Uterus (tissue), 4 donors: ENCODE results near the gene RPAP3. TPM values are rescaled to one million over a fixed set of nuclear protein-coding genes. Genes with fewer than 3 reads are reported as not detected.
A peak's percentile ranks its signal among the peaks of the same experiment; 100 is the strongest.

ENCODE experiments used
- DNase-seq, 2 donors: peaks; one replicate each; pipeline ENCODE4 v3.0.0-alpha.2; 2019 to 2020
- H3K27ac ChIP-seq, 2 donors: fragments of 200-600 bp; sonication (generic); 1 replicate in 1 of 2; 2 replicates in 1 of 2; pipeline ENCODE4 v1.5.1; 2016 to 2018
- H3K27me3 ChIP-seq, 2 donors: fragments of 200-600 bp; sonication (generic); one replicate each; pipeline ENCODE4 v1.5.1; 2018 to 2019; ENCODE audit warnings: control low read depth in 1 of 2
- H3K36me3 ChIP-seq, 2 donors: fragments of 200-600 bp; sonication (generic); one replicate each; pipeline ENCODE4 v1.5.1; 2019; ENCODE audit warnings: control low read depth in 1 of 2
- H3K4me1 ChIP-seq, 2 donors: fragments of 200-600 bp; sonication (generic); one replicate each; pipeline ENCODE4 v1.5.1; 2018 to 2019; ENCODE audit warnings: control low read depth in 1 of 2
- H3K4me3 ChIP-seq, 2 donors: fragments of 200-600 bp; sonication (generic); 1 replicate in 1 of 2; 2 replicates in 1 of 2; pipeline ENCODE4 v1.5.1; 2018 to 2019; ENCODE audit warnings: mild to moderate bottlenecking in 1 of 2
- H3K9me3 ChIP-seq, 2 donors: fragments of 200-600 bp; sonication (generic); one replicate each; pipeline ENCODE4 v1.5.1; 2019; ENCODE audit warnings: control low read depth in 1 of 2
- POLR2A ChIP-seq, 2 donors: fragments of 450-650 bp; IDR thresholded peaks; one replicate each; pipeline ENCODE4 v1.6.1; 2016; ENCODE audit warnings: antibody characterized with exemption in 2 of 2, mild to moderate bottlenecking in 1 of 2, moderate library complexity in 1 of 2
- intact Hi-C: fragments of 100-400 bp; cut with DNase I; formaldehyde crosslinking; loops from one replicate; pipeline ENCODE4 v1.15.1; 2023; ENCODE audit warnings: low total_unique reads
- total RNA-seq, 4 donors: library from RNA; depleted of rRNA in 3 of 4; stranded (reverse); fragments of >200 nt in 3 of 4; gene quantifications; one replicate each; pipeline versions ENCODE4 v1.1.0 to v1.2.4, GENCODE V29; 2014 to 2023
- TF ChIP-seq, protein P1 (sequence below), 4 experiments: fragments of 200-600 bp in 2 of 4; fragments of 450-650 bp in 2 of 4; sonication (generic) in 2 of 4; IDR thresholded peaks; one replicate each; pipeline ENCODE4 v1.5.1; 2016 to 2019; ENCODE audit warnings: antibody characterized with exemption in 4 of 4, mild to moderate bottlenecking in 2 of 4, moderate library complexity in 1 of 4
- donor health status: DM: yes; HTN: yes; CAD: no.

The RPAP3 gene
- total RNA-seq, 4 donors from 2014 or later: 16.8 to 33.6 (median 22.2) TPM

DNA sequence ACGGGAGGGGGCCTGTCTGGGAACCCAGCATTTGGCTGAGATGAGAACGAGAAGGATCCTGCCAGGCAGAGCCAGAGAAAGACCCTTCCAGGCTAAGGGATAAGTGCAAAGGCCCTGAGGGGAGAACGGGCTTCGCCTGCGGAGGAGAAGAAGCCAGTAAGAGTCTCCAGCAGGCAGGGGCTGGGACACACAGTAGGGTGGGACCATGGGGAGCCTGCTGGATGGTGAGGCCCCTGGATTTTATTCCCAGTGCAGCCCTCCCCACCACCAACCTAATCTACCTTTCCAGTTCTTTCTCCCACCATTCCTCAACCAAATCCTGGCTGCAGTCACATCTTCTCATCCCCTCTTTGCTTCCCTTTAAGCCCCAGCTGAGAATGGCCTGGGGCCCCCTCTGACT, 40.2 kb upstream of the RPAP3 start:
- H3K4me3 ChIP-seq: no peak overlapping the region
- H3K27ac ChIP-seq: no peak overlapping the region
- no peaks in the 10 kb centered on the region for H3K36me3 ChIP-seq
- DNase-seq: no peak
- H3K27me3 ChIP-seq: no peaks in the 10 kb centered on the region
- intact Hi-C loops: loop anchor here (10.0 kb wide), 1 partner anchor 89 kb away; no protein-coding TSS in a partner anchor
- TF ChIP-seq, protein P1, sequence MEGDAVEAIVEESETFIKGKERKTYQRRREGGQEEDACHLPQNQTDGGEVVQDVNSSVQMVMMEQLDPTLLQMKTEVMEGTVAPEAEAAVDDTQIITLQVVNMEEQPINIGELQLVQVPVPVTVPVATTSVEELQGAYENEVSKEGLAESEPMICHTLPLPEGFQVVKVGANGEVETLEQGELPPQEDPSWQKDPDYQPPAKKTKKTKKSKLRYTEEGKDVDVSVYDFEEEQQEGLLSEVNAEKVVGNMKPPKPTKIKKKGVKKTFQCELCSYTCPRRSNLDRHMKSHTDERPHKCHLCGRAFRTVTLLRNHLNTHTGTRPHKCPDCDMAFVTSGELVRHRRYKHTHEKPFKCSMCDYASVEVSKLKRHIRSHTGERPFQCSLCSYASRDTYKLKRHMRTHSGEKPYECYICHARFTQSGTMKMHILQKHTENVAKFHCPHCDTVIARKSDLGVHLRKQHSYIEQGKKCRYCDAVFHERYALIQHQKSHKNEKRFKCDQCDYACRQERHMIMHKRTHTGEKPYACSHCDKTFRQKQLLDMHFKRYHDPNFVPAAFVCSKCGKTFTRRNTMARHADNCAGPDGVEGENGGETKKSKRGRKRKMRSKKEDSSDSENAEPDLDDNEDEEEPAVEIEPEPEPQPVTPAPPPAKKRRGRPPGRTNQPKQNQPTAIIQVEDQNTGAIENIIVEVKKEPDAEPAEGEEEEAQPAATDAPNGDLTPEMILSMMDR (IDR thresholded peaks at IDR 0.05): no peak
- no peak for TF ChIP-seq POLR2A (IDR thresholded peaks at IDR 0.05)
- H3K9me3 ChIP-seq: no peaks in the 10 kb centered on the region
- H3K4me1 ChIP-seq: no peaks in the 10 kb centered on the region

DNA sequence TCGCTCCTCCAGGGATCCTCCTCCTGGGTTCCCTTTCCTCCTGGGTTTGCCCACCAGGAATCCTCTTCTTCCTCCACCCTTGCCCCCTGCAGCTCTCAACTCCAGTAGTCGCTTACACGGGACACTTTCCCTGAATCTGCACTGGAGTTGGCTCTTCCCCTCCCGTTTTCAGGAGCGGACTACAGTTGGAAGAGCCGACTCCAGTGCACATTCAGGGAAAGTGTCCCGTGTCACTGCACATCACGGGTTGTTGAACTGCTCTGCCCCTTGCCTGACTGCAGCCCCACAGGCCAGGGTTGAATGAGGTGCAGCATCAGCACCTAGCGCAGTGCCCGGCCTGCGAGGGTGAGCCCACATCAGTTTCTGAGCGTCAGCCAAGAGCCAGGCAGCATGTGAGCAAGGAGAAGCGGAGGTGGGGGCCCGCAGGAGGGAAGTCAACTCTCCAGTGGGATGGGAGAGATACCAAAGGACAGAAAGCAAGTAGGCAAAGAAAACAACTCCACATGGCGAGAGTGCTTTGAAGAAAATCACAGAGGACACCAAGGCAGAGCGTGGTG, 39.7 kb upstream of the RPAP3 start:
- no peak for DNase-seq
- H3K36me3 ChIP-seq: no peaks in the 10 kb centered on the region
- intact Hi-C loops: loop anchor here (10.0 kb wide), 1 partner anchor 89 kb away; no protein-coding TSS in a partner anchor
- no peak for TF ChIP-seq POLR2A (IDR thresholded peaks at IDR 0.05)
- TF ChIP-seq, protein P1 (IDR thresholded peaks at IDR 0.05): no peak
- H3K27ac ChIP-seq: no peak overlapping the region
- H3K9me3 ChIP-seq: no peaks in the 10 kb centered on the region
- no peaks in the 10 kb centered on the region for H3K27me3 ChIP-seq
- no peak overlapping the region for H3K4me3 ChIP-seq
- H3K4me1 ChIP-seq: no peaks in the 10 kb centered on the region

DNA sequence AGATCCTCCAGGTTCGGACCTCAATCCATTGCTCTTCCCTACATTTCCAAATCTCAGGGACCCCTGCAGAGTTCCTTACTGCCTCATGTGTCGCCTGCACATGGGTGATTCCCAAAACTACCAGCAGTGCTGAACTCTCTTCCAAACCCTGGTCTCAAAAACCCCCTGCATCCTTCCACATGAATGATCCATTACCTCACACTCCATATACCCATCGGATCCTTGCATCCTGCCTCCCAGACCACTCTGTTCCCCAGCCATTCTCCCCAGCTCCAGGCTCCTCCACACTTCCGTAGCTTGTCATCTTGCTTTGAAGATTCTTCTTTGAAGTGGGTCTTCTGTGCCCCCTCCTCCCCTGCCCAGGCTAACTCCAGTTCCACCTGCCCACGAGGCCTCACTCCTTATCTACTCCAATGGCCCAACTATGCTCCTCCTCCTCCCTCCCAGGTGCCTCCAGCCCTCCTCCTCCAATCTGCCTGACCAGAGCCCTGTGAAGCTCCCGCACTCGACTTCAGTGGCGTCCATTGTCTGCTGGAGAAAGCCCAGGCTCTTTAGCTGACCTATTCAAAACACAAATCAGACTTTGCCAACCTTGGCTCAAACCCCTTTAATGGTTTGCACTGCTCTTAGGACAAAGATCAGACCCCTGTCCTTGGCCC, 39.1 kb upstream of the RPAP3 start:
- no peak overlapping the region for H3K27ac ChIP-seq
- H3K36me3 ChIP-seq: no peaks in the 10 kb centered on the region
- H3K27me3 ChIP-seq: no peaks in the 10 kb centered on the region
- DNase-seq: no peak
- TF ChIP-seq, protein P1 (IDR thresholded peaks at IDR 0.05): no peak
- TF ChIP-seq POLR2A (IDR thresholded peaks at IDR 0.05): no peak
- H3K4me1 ChIP-seq: no peaks in the 10 kb centered on the region
- no peak overlapping the region for H3K4me3 ChIP-seq
- intact Hi-C loops: loop anchor here (10.0 kb wide), 1 partner anchor 90 kb away; no protein-coding TSS in a partner anchor
- no peaks in the 10 kb centered on the region for H3K9me3 ChIP-seq

DNA sequence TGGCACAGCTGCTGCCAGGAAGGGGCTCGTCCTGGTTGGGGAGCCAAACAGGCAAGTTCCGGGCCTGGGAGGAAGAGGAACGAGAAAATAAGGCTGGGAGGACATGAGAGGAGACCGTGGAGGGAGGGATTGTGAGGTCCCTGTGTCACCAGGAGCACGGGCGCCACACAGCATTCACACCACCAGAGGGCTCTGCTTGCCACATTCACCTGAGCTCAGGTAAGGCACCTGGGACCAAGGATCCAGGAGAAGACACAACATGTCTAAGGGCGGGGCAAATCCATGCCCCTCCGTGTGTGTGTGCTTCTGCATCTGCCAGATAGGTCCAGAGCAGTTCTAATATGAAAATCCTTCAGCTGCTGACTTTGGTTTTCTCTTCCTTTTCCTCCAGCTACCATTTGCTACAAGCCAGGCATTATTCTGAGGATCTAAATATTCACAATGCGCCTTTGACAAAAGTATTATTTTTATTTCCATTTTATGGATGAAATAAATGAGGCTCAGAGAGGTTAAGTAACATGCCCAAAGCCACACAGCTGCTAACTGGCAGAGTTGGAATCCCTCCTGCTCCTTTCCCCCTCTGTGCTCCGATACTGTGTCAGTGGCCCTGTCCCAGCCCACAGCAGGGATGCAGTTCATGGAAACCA, 38.3 kb upstream of the RPAP3 start:
- intact Hi-C loops: loop anchor here (10.0 kb wide), 1 partner anchor 91 kb away; no protein-coding TSS in a partner anchor
- Histone ChIP-seq H3K4me1 (no peaks in the 10 kb centered on the region), H3K27ac (no peak overlapping the region)

More for the DNA sequence above, 38.3 kb upstream of the RPAP3 start:
- H3K36me3 ChIP-seq: no peaks in the 10 kb centered on the region
- H3K9me3 ChIP-seq: no peaks in the 10 kb centered on the region
- no peak overlapping the region for H3K4me3 ChIP-seq
- no peaks in the 10 kb centered on the region for H3K27me3 ChIP-seq
- TF ChIP-seq POLR2A (IDR thresholded peaks at IDR 0.05): no peak
- TF ChIP-seq, protein P1 (IDR thresholded peaks at IDR 0.05): peak in 3 of 4 experiments; percentile 31 to 44 (median 33)
- DNase-seq: no peak
